ENCODE measurements around the gene TMOD2.

DNA sequence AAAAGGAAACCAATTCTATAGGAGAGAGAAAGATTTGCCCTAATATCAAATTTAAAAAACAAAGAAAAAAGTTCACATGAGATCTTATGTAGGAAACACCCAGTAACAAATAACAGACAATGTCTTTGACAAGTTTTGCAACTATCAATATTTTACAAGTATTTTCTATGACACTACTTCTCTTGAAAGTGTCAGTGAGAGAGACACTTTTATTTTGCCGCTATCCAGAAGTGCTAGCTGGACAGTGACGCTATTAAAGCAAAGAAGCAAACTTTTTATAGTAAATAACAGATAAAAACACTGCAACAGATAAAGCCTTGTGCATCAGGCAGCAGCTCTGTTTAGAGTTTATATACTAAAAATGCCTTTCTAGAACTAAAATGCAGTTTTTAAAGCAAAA is 27.2 kb upstream of the TMOD2 start:
- TF ChIP-seq CTCF (conservative IDR thresholded peaks at IDR 0.05; ENCODE audit: low read length), result no peak
- no peak for TF ChIP-seq EZH2phosphoT487 (IDR thresholded peaks at IDR 0.05; ENCODE audit: borderline replicate concordance)

Measured in Loucy (cell line).